Neural crest cell (in vitro differentiated cells): ENCODE data around the gene NPR2. TPM values are rescaled to one million over a fixed set of nuclear protein-coding genes. Genes with fewer than 3 reads are reported as not detected.
A peak's percentile ranks its signal among the peaks of the same experiment; 100 is the strongest.

Experiments
- DNase-seq: peaks from one replicate; pipeline ENCODE4 v3.0.0; 2021; ENCODE audit warnings: low read depth, mixed read lengths, low spot score
- H3K27ac Mint-ChIP-seq: one replicate; pipeline ENCODE4 v1.8.0; 2021; ENCODE audit warnings: mild to moderate bottlenecking, mixed read lengths; ENCODE audit not compliant: unreplicated experiment
- H3K27me3 Mint-ChIP-seq: 2 replicates; pipeline ENCODE4 v1.8.0; 2021; ENCODE audit warnings: low read depth, mild to moderate bottlenecking, mixed read lengths
- H3K36me3 Mint-ChIP-seq: 2 replicates; pipeline ENCODE4 v1.8.0; 2021; ENCODE audit warnings: low read depth, mild to moderate bottlenecking, mixed read lengths
- H3K4me1 Mint-ChIP-seq: 2 replicates; pipeline ENCODE4 v1.8.0; 2021; ENCODE audit warnings: mixed read lengths
- H3K4me3 Mint-ChIP-seq: one replicate; pipeline ENCODE4 v1.8.0; 2021; ENCODE audit warnings: mild to moderate bottlenecking, mixed read lengths
- H3K9me3 Mint-ChIP-seq: 2 replicates; pipeline ENCODE4 v1.8.0; 2021; ENCODE audit warnings: mixed read lengths
- total RNA-seq: library from RNA; stranded (reverse); gene quantifications from 2 replicates; pipeline ENCODE4 v1.2.1, GENCODE V29; 2021
- TF ChIP-seq, protein P1 (sequence below): fragments of 200-600 bp; sonication (generic); conservative IDR thresholded peaks from 2 replicates; pipeline ENCODE4 v1.5.0; 2021; ENCODE audit warnings: antibody characterized with exemption, mild to moderate bottlenecking

Gene NPR2
- total RNA-seq, 1 donor from 2014 or later, result 26.9 TPM

DNA sequence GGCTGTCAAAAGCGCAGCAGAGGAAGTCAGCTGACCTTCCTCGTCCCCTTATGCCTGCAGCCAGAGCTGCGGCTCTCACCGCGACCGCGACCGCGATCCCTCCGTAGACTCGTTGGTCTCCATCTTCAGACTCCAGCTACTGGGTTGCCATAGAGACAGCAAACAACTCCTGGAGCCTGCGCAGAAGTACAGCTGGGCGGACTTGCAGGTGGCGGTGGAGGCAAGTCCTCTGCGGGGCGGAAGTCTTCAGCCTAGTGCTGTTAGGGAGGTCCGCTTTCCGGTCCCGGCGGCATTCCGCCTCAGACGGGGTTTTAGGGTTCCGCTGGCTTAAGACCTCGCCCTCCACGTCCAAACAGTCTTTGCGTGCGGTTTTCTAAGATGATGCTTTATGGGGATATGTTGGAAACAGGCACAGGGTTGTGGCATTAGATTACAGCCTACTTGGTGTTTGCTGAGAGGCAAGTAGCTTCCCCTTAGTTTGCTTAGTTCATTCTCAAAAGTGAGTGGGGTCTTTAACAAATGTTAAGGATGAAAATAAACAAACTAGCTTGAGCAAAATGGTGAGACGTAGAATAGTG is 20.7 kb downstream of the NPR2 start, which contains the start of gene SPAG8:
TSS of gene SPAG8 (minus strand) at position 238 of the 578 bp plus-strand sequence. CDS start at position 123, 115 bp downstream.
- Mint-ChIP-seq H3K4me1 (peaks cover 35% of the 10 kb centered on the region), H3K9me3 (no peaks in the 10 kb centered on the region), H3K4me3 (peak within 1 kb of the TSS; percentile 91), H3K27me3 (no peaks in the 10 kb centered on the region), H3K27ac (peak within 1 kb of the TSS; percentile 74), H3K36me3 (peaks cover 4% of the 10 kb centered on the region)
- TF ChIP-seq, protein P1, sequence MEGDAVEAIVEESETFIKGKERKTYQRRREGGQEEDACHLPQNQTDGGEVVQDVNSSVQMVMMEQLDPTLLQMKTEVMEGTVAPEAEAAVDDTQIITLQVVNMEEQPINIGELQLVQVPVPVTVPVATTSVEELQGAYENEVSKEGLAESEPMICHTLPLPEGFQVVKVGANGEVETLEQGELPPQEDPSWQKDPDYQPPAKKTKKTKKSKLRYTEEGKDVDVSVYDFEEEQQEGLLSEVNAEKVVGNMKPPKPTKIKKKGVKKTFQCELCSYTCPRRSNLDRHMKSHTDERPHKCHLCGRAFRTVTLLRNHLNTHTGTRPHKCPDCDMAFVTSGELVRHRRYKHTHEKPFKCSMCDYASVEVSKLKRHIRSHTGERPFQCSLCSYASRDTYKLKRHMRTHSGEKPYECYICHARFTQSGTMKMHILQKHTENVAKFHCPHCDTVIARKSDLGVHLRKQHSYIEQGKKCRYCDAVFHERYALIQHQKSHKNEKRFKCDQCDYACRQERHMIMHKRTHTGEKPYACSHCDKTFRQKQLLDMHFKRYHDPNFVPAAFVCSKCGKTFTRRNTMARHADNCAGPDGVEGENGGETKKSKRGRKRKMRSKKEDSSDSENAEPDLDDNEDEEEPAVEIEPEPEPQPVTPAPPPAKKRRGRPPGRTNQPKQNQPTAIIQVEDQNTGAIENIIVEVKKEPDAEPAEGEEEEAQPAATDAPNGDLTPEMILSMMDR, result no peak
- peak; percentile 77 for DNase-seq

DNA sequence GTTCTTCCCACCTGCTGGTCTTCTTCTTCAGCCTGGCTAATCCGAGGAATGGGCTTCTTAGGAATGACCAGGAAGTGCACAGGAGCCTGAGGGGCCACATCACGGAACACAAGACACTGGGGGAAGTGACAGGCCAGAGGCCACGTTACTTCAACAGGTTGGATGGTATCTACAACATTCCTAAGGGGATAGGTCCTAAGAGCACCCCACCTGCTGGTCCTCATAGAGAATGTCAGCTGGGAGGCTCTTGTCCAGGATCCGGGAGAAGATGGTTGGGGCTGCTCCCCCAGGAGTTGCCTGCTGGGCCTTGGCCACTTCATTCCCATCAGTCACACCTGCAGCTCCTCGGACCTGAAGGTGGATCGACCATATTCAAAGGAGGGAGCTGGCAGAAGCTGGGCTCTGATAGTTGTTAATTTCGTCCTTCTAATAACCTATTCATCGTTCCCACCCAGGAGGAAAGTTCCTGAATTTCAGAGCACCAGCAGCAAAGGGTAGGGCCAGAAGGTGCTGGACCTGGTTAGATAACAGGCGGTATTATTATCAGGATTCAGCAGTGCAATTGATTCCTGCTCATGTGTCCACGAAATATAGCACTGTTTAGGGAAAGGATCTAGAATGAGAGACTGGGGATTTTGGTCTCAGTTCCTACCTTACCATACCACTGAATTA is 22.2 kb downstream of the NPR2 start:
- H3K4me3 Mint-ChIP-seq, result peak overlapping the region; percentile 91
- H3K9me3 Mint-ChIP-seq, result no peaks in the 10 kb centered on the region
- H3K27me3 Mint-ChIP-seq, result no peaks in the 10 kb centered on the region
- DNase-seq, result no peak
- peaks cover 2% of the 10 kb centered on the region for H3K36me3 Mint-ChIP-seq
- TF ChIP-seq, protein P1, result peak; percentile 43
- H3K4me1 Mint-ChIP-seq, result peaks cover 39% of the 10 kb centered on the region
- no peak overlapping the region for H3K27ac Mint-ChIP-seq

DNA sequence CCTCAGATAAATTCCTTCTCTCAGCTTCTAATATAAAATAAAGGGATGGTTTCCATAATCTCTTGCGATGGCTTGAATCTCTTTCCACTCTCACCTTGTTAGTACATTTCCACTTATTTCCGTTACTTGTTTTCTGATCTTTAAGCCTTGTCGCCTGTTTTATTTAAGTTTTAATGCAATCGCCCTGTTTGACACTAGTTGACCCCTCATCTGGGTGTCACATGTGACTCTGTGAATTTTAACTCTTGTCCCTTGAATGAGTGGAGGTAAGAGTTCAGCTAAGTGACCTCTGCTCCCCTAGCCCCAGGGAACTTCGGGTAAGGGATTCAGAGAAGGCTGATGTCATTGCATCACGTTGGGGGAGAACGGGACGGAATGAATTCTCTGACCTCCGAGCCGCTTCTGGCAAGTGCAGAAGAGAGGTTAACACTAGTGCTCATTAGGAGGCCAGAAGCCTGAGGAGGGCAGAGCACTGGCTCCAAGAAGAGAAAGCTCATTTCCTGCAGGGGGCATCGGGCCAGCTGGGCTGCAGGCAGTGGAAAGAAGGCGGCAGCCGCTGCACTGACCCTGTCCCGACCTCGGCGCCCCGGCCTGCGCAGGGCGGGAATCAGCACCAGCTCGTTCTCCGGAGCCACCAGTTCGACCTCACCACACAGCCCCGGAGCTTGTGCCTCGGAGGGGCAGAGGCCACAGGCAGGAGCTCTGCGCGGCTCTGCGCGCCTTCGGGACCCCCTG is 22.9 kb downstream of the NPR2 start:
- Mint-ChIP-seq H3K4me1 (peaks cover 39% of the 10 kb centered on the region), H3K36me3 (peaks cover 2% of the 10 kb centered on the region), H3K4me3 (peak overlapping the region; percentile 91), H3K27me3 (no peaks in the 10 kb centered on the region), H3K9me3 (no peaks in the 10 kb centered on the region), H3K27ac (peak overlapping the region; percentile 85)
- peak; percentile 62 for DNase-seq
- TF ChIP-seq, protein P1, result peak; percentile 48

DNA sequence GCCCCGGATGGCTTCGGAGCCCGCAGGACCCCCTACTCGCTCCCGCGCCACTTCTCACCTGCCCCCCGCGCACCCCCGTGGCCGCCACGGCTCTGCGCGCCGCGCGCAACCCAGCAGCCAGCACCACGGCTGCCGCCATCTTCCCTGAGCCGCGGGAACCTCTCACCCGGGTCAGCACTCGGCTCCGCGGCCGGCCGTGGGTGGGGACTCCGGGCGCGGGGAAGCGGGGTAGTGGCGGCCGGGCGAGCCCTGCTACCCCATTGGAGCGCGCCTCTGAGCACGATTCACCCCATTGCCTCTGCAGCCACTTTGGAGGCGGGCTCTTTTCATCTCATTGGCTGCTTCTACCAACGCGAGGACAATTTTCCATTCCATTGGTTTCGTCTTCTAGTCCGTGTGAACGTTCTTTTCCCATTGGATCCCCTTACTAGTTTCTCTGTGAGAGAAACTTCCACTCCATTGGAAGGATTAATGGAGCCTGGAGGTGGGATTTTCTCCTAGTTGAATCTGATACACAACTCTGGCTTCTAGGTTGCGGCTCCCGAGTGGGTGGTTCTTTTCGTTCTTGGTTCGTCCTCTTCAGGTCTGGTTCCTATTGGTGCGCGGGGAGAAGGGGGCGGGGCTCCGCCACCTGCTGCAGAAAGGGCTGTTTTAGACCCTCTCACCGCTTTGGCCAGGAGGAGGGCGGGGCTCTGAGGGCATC is 23.6 kb downstream of the NPR2 start, which contains the start of gene HINT2:
TSS of gene HINT2 (minus strand) at position 202 of the 703 bp plus-strand sequence. CDS start at position 139, 63 bp downstream.
- TF ChIP-seq, protein P1, result no peak
- DNase-seq, result peak; percentile 89
- Mint-ChIP-seq H3K27ac (peak within 1 kb of the TSS; percentile 85), H3K27me3 (no peaks in the 10 kb centered on the region), H3K9me3 (no peaks in the 10 kb centered on the region), H3K36me3 (peaks cover 2% of the 10 kb centered on the region), H3K4me3 (peak within 1 kb of the TSS; percentile 91), H3K4me1 (peaks cover 39% of the 10 kb centered on the region)

DNA sequence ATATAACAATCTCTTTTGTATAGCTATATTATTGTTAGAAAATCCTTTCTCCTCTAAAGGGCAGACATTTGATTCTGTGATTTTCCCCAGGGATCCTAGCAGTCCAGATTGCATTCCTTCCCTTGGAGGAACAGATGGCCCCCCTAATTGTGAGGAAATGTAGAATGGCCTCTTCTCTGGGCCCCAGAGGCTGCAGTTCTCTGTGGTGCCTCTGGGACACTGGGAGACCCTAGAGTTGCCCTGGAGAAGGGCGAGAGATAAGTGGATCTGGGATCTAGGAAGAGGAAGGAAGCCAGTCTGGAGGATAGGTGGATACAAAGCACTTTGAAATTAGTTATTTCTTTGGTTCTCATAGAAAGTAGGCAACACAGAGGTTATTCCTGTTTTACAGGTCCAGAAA is 25.3 kb downstream of the NPR2 start:
- Mint-ChIP-seq H3K27ac (no peak overlapping the region), H3K36me3 (peaks cover 2% of the 10 kb centered on the region), H3K27me3 (no peaks in the 10 kb centered on the region), H3K9me3 (no peaks in the 10 kb centered on the region), H3K4me3 (peak overlapping the region; percentile 91), H3K4me1 (peaks cover 38% of the 10 kb centered on the region)
- TF ChIP-seq, protein P1, result peak; percentile 29
- DNase-seq, result no peak
